Stomach (tissue), 8 donors: Measurements from ENCODE around the gene RUBCN. TPM values are rescaled to one million over a fixed set of nuclear protein-coding genes. Genes with fewer than 3 reads are reported as not detected.

Experiments used
- polyA plus RNA-seq, 3 donors: library from polyadenylated mRNA; stranded (reverse); fragments of 200-250 nt; gene quantifications; one replicate each; pipeline ENCODE4 v1.2.3, GENCODE V29; 2013
- total RNA-seq, 5 donors: library from RNA; depleted of rRNA; stranded (reverse); fragments of >200 nt; gene quantifications; one replicate each; pipeline versions ENCODE4 v1.1.0 to v1.2.3, GENCODE V29; 2014 to 2016
- donor health status: healthy with polysubstance abuse.
- donor health status: Bipolar disorder and iron deficiency.
- donor health status: healthy.

The RUBCN gene
- total and polyA plus RNA-seq, 8 donors: 5.4 to 96.8 (median 31.1) TPM

Other genes starting within 250 kb of the RUBCN start
- 100 to 1,000 TPM in 1 of 5 donors, 10 to 100 TPM in 3, 1 to 10 TPM in 1; 3.5 to 128 (median 20.5) TPM for gene BDH1, start 180.9 kb downstream of the RUBCN start, total RNA-seq
- gene BDH1, start 180.9 kb downstream of the RUBCN start, polyA plus RNA-seq: 10 to 100 TPM; 10.6 to 37.5 (median 20.6) TPM
- gene FYTTD1, start 13.0 kb upstream of the RUBCN start, total RNA-seq: 10 to 100 TPM; 26.3 to 47.0 (median 38.5) TPM
- 10 to 100 TPM in 2 of 3 donors, 1 to 10 TPM in 1; 9.4 to 21.1 (median 15.5) TPM for gene FYTTD1, start 13.0 kb upstream of the RUBCN start, polyA plus RNA-seq
- gene LRCH3, start 54.4 kb upstream of the RUBCN start, total RNA-seq: 100 to 1,000 TPM in 1 of 5 donors, 10 to 100 TPM in 4; 28.7 to 117 (median 47.3) TPM
- gene LRCH3, start 54.4 kb upstream of the RUBCN start, polyA plus RNA-seq: 1 to 10 TPM; 5.9 to 6.7 (median 6.6) TPM
- 100 to 1,000 TPM in 4 of 5 donors, 10 to 100 TPM in 1; 30.4 to 935 (median 568) TPM for gene RPL35A, start 213.3 kb upstream of the RUBCN start, total RNA-seq
- 1,000 to 10,000 TPM; 2,089 to 2,972 (median 2,364) TPM for gene RPL35A, start 213.3 kb upstream of the RUBCN start, polyA plus RNA-seq
- 10 to 100 TPM in 2 of 5 donors, 1 to 10 TPM in 3; 1.4 to 13.8 (median 5.8) TPM for gene LMLN, start 223.3 kb upstream of the RUBCN start, total RNA-seq
- gene LMLN, start 223.3 kb upstream of the RUBCN start, polyA plus RNA-seq: 1 to 10 TPM in 1 of 3 donors, under 1 TPM in 2; 0.15 to 1.7 (median 0.75) TPM